ACC112 (cell line): ENCODE measurements around the gene ILDR2.

Source experiments
- H2AFZ ChIP-seq: fragments of 200-600 bp; sonication (generic); one replicate; pipeline ENCODE4 v1.6.0; 2017; ENCODE audit warnings: antibody characterized with exemption, low read length; ENCODE audit not compliant: unreplicated experiment
- H3K27ac ChIP-seq: fragments of 200-600 bp; sonication (generic); 2 replicates; pipeline ENCODE4 v1.5.1; 2014; ENCODE audit warnings: low read depth, mild to moderate bottlenecking, antibody characterized with exemption, low read length, moderate library complexity
- H3K27me3 ChIP-seq: fragments of 200-600 bp; sonication (generic); 2 replicates; pipeline ENCODE4 v1.6.1; 2014; ENCODE audit warnings: mild to moderate bottlenecking, antibody characterized with exemption, low read length, moderate library complexity, mixed read lengths; ENCODE audit not compliant: insufficient read depth
- H3K36me3 ChIP-seq: fragments of 200-600 bp; sonication (generic); 2 replicates; pipeline ENCODE4 v1.6.1; 2016; ENCODE audit warnings: mild to moderate bottlenecking, antibody characterized with exemption, low read length, moderate library complexity, mixed read lengths; ENCODE audit not compliant: insufficient read depth
- H3K4me1 ChIP-seq: fragments of 200-600 bp; sonication (generic); one replicate; pipeline ENCODE4 v1.6.1; 2016; ENCODE audit warnings: low read length, mixed read lengths; ENCODE audit not compliant: insufficient read depth, unreplicated experiment, control insufficient read depth
- H3K4me3 ChIP-seq: fragments of 200-600 bp; sonication (generic); 2 replicates; pipeline ENCODE4 v1.5.1; 2014; ENCODE audit warnings: mild to moderate bottlenecking, low read depth, low read length
- H3K79me2 ChIP-seq: fragments of 200-600 bp; sonication (generic); one replicate; pipeline ENCODE4 v1.6.0; 2016; ENCODE audit warnings: low read length; ENCODE audit not compliant: control insufficient read depth, unreplicated experiment, insufficient read depth

Gene ILDR2

GRCh38 chr1:166944186-166944967 lies 31.0 kb downstream of the ILDR2 start:
- H2AFZ ChIP-seq = no peak overlapping the region
- peaks cover 48% of the 10 kb centered on the region for H3K27me3 ChIP-seq
- no peaks in the 10 kb centered on the region for H3K4me1 ChIP-seq
- H3K4me3 ChIP-seq = no peak overlapping the region
- H3K79me2 ChIP-seq = no peaks in the 10 kb centered on the region
- no peak overlapping the region for H3K27ac ChIP-seq
- H3K36me3 ChIP-seq = no peaks in the 10 kb centered on the region

GRCh38 chr1:166939741-166940375 lies 35.5 kb downstream of the ILDR2 start:
- no peak overlapping the region for H3K4me3 ChIP-seq
- H3K79me2 ChIP-seq = no peaks in the 10 kb centered on the region
- H3K27ac ChIP-seq = no peak overlapping the region
- H3K27me3 ChIP-seq = peaks cover 40% of the 10 kb centered on the region
- no peak overlapping the region for H2AFZ ChIP-seq
- no peaks in the 10 kb centered on the region for H3K36me3 ChIP-seq
- no peaks in the 10 kb centered on the region for H3K4me1 ChIP-seq

DNA sequence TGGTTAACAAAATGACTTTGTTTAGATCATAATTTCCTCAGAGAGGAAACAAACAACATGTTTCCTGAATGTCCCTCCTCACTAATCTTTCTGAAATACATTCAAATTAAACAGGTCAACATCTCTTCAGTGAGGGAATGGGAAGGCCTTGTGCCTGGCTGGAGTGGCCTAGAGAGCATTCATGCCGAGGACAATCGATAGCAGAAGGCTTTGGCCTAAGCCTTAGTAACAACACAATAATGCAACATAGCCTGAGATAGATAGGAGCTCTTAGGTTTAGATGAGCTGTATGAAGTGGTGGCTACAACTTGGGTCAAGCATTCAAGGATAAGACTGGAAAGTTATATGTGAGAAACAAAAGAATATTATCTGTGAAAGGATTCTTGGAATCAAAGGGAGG lies 37.4 kb downstream of the ILDR2 start:
- no peaks in the 10 kb centered on the region for H3K36me3 ChIP-seq
- peaks cover 53% of the 10 kb centered on the region for H3K27me3 ChIP-seq

DNA sequence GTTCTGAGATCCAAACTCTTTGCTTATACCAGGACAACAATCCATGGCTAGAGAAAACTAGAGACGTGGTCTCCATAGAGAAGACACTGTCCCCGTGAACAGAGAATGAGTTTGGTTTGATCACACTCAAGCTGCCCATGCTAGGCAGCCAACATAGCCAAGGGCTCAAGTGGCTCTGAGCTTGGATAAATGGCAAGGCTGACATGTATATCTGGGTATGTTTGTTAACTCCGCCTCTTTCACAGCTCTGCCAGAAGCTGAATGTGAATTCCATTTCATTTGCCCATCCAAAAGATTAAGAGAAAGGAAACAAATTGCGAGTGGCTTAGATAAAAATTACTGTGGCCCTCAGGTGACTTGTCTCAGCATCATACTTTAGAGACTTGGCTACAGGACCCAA lies 38.0 kb downstream of the ILDR2 start:
- Histone ChIP-seq H2AFZ (no peak overlapping the region), H3K4me1 (no peaks in the 10 kb centered on the region), H3K4me3 (no peak overlapping the region), H3K79me2 (no peaks in the 10 kb centered on the region), H3K27me3 (peaks cover 59% of the 10 kb centered on the region), H3K36me3 (no peaks in the 10 kb centered on the region), H3K27ac (no peak overlapping the region)

More for the DNA sequence above, 37.4 kb downstream of the ILDR2 start:
- Histone ChIP-seq H3K27ac (no peak overlapping the region), H3K79me2 (no peaks in the 10 kb centered on the region), H3K4me1 (no peaks in the 10 kb centered on the region), H2AFZ (no peak overlapping the region), H3K4me3 (no peak overlapping the region)

- H3K27ac ChIP-seq = no peak overlapping the region
- no peak overlapping the region for H3K4me3 ChIP-seq
- H2AFZ ChIP-seq = no peak overlapping the region
- peaks cover 57% of the 10 kb centered on the region for H3K27me3 ChIP-seq
- no peaks in the 10 kb centered on the region for H3K79me2 ChIP-seq
- no peaks in the 10 kb centered on the region for H3K36me3 ChIP-seq
- H3K4me1 ChIP-seq = no peaks in the 10 kb centered on the region
These were observed 41.7 kb downstream of the ILDR2 start for GRCh38 chr1:166933633-166934032.

DNA sequence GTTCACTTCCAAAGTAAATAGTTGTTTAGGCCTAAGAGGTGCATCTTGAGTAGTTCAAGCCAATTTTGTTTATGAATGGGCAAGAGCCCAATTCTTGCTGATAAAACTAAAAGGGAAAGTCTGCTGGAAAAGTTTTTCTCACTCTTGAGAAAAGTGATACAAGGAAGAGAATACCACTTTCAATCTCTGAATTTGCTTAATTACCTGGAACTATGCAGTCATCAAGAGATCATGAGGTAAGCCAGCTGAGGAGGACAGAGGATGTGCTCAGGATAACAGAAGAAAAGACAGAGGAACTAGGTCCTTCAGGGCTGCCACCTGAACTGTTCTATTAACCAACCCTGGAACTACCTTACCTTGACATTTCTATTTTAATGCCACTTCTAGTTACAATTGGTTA lies 42.2 kb downstream of the ILDR2 start:
- Histone ChIP-seq H2AFZ (no peak overlapping the region), H3K79me2 (no peaks in the 10 kb centered on the region), H3K4me3 (no peak overlapping the region), H3K4me1 (no peaks in the 10 kb centered on the region), H3K36me3 (no peaks in the 10 kb centered on the region), H3K27me3 (peaks cover 52% of the 10 kb centered on the region), H3K27ac (no peak overlapping the region)

DNA sequence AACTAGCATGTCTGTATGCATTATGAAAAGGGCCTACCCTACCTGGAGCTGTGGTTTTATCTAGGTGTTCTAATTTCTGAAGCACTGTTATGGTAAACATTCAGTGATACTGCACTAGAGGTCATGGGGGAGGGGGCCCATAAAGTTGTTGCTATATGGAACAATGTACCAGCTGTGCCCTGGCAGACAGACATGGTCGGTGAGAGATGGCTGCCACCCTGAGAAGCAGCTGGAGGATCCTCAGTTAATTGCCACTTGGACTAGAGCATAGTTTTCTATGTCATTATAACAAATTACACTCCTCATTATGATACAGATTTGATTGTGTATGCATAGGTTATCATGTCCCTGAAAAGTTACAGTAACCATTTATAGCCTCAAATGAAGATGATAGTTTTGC lies 45.4 kb downstream of the ILDR2 start:
- Histone ChIP-seq H3K79me2 (no peaks in the 10 kb centered on the region), H3K27ac (no peak overlapping the region), H3K4me1 (peaks cover 11% of the 10 kb centered on the region), H3K36me3 (no peaks in the 10 kb centered on the region), H3K27me3 (peaks cover 36% of the 10 kb centered on the region), H3K4me3 (no peak overlapping the region), H2AFZ (no peak overlapping the region)

- Histone ChIP-seq H3K4me1 (peaks cover 11% of the 10 kb centered on the region), H3K36me3 (no peaks in the 10 kb centered on the region), H3K79me2 (no peaks in the 10 kb centered on the region), H3K4me3 (no peak overlapping the region), H3K27me3 (peaks cover 26% of the 10 kb centered on the region), H2AFZ (no peak overlapping the region), H3K27ac (no peak overlapping the region)
These were observed 47.6 kb downstream of the ILDR2 start for GRCh38 chr1:166927701-166928100.

DNA sequence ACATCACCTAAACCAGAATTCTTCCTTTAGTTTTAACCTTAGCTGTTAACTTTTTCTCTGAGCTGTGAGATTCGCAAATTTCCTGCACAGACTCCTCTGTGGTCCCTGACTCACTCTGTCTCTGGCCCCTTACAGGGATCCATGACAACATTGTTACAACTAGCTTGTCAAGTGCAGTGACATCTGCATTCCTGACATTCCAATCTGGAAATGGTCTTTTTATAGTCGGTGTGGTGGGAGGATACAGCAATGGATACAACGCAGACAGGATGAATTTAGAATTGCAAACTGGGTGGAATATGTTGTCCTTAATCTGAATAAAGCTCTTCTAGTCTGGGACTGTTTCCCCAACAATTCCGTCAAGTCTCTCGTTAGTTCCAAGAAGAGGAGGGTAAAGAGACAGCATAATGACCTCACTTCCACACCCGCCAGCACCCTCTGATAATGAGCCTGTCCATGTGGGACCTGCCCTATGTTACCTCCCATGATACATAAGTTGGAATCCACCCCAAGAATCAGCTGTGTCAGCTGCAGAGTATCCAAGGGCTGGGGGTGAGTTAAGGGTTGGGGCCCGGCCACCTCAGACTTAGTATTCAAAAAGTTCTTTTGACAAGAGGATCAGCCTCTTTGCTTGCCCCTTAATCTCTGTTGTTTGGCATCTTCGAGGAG lies 49.4 kb downstream of the ILDR2 start:
- Histone ChIP-seq H3K4me1 (peaks cover 11% of the 10 kb centered on the region), H3K79me2 (no peaks in the 10 kb centered on the region), H3K4me3 (no peak overlapping the region), H3K36me3 (no peaks in the 10 kb centered on the region), H3K27ac (no peak overlapping the region), H3K27me3 (peaks cover 32% of the 10 kb centered on the region), H2AFZ (no peak overlapping the region)

GRCh38 chr1:166924823-166925541 lies 50.4 kb downstream of the ILDR2 start:
- H3K27ac ChIP-seq = no peak overlapping the region
- H2AFZ ChIP-seq = no peak overlapping the region
- no peak overlapping the region for H3K4me3 ChIP-seq
- H3K36me3 ChIP-seq = no peaks in the 10 kb centered on the region
- peaks cover 11% of the 10 kb centered on the region for H3K4me1 ChIP-seq
- H3K79me2 ChIP-seq = no peaks in the 10 kb centered on the region
- H3K27me3 ChIP-seq = peaks cover 39% of the 10 kb centered on the region
